GM04503 (cell line): Measurements from ENCODE around the gene SRCAP.
"Not testable (repeated sequence)": the region's sequence is repeated elsewhere in the genome, so short reads cannot be mapped to it uniquely, and the experiment has no call there.

Source experiments
- DNase-seq: peaks from one replicate; pipeline ENCODE4 v3.0.0-alpha.2; 2012; ENCODE audit warnings: low read depth

SRCAP gene

DNA sequence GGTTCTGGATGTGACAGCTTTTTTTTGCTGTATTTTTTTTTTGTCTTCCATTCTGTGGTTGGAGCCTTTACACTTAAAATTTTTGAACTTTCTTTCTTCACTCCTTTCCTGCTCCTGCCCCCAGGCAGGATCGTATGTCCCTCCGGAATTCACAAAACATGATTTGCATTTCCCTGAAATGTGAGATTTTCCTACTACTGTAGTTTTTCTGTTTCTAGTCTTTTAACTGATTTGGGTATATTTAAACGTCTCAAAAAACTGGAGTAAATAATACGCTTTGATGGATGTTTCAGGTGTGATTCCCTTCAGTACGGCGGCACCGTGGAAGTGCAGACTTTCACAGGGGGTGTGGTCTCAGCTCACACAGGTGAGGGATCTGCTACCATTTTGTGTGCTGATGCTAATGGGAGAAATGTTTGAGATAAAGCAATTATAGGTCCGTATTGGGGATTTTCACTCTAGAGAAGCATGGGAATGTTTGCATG lies 686 bp downstream of the SRCAP start:
- no peak for DNase-seq

DNA sequence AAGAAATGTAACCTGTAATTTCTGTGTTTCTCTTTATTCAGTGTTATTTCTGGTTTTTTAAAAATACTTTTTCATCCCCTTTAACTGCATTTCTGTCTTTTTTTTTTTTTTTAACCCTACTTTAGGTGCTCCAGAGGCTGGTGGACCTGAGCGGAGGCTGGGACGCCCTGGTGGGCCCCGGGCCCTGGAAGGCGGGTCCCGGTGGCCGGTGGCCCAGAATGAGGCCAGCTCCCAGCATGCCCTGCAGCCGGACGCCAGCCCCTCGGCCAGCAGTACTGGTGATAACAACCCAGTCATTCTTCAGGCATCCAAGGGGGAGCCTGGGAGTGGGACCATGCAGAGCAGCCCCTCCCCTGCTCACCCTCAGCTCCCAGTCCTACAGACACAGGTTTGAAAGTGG lies 1.5 kb downstream of the SRCAP start:
- DNase-seq = no peak

DNA sequence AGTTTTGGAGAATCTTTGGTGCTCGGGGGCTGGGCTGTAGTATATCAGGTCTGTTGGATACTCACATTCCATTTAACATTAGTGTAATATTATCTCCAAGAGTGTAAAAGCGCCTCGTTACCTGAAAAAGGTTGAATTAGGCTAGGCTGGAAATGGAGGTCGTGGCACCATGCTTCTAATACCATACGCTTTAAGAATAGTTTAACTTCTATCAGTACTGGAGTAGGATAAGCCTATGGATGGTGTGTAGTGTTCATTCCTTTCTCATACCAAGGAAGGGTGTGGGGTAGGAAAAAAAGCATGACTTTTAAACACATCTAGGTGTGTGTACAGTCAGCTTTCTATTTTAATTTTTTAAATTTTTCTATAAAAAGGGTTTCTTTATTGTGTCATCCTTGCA lies 2.0 kb downstream of the SRCAP start:
- DNase-seq = no peak

DNA sequence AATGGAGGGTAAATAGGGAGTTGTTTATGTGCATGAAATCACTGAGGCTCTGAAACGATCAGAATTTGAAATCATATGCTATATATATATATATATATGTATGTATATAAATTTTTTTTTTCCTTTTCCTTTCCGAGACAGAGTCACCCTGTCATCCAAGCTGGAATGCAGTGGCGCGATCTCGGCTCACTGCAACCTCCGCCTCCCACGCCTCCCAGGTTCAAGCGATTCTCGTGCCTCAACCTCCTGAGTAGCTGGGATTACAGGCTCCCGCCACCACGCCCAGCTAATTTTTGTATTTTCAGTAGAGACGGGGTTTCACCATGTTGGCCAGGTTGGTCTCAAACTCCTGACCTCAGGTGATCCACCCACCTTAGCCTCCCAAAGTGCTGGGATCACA lies 4.1 kb downstream of the SRCAP start:
- DNase-seq = not testable (repeated sequence)

DNA sequence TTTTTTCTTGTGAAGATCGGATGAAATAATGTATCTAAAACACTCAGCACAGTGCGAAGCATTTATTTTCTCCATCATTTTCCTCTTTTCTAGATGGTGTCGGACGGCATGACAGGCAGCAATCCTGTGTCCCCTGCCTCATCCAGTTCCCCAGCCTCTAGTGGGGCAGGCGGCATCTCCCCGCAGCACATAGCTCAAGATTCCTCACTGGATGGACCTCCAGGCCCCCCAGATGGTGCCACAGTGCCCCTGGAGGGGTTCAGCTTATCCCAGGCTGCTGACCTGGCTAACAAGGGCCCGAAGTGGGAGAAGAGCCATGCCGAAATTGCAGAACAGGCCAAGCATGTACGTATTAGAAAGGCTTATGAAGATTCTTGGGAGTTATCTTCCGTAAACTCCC lies 5.0 kb downstream of the SRCAP start:
- no peak for DNase-seq

DNA sequence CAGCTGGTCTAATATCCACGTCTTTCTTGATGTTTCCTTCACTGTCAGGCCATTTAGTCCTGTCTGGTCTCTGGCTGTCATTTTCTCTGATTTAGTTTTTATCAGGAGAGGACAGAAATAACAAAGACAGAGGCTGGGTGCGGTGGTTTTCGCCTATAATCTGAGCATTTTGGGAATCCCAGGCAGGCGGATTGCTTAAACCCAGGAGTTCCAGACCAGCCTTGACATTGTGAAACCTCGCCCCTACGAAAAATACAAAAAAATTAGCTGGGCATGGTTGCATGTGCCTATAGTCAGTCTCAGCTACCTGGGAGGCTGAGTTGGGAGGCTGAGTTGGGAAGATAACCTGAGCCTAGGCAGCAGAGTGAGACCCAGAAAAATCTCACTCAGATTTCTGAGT lies 7.1 kb downstream of the SRCAP start:
- no peak for DNase-seq

DNA sequence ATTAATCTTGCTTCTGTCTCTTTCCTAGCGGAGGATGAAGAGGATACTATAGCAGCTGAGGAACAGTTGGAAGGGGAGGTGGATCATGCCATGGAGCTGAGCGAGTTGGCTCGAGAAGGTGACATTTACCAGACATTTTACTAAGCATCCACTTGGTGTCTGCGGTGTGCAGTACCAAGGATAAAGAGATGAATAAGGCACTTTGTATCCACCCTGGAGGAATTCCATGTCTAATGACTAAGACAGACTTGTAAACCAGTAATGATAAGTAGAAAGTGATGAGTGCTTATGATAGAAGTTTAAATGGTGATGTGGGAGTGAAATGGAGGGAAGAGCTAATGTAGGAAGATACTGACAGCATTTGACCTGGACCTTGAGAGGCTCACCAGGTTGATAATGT lies 12.0 kb downstream of the SRCAP start:
- no peak for DNase-seq

DNA sequence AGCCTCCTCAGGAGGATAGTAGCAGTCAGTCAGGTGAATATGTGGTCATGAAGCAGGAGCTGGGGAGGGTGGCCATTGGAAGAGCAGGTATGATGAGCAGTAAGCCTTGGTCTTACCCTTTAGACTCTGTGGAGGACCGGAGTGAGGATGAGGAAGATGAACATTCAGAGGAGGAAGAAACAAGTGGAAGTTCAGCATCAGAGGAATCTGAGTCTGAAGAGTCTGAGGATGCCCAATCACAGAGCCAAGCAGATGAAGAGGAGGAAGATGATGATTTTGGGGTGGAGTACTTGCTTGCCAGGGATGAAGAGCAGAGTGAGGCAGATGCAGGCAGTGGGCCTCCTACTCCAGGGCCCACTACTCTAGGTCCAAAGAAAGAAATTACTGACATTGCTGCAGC lies 12.7 kb downstream of the SRCAP start:
- DNase-seq = no peak

DNA sequence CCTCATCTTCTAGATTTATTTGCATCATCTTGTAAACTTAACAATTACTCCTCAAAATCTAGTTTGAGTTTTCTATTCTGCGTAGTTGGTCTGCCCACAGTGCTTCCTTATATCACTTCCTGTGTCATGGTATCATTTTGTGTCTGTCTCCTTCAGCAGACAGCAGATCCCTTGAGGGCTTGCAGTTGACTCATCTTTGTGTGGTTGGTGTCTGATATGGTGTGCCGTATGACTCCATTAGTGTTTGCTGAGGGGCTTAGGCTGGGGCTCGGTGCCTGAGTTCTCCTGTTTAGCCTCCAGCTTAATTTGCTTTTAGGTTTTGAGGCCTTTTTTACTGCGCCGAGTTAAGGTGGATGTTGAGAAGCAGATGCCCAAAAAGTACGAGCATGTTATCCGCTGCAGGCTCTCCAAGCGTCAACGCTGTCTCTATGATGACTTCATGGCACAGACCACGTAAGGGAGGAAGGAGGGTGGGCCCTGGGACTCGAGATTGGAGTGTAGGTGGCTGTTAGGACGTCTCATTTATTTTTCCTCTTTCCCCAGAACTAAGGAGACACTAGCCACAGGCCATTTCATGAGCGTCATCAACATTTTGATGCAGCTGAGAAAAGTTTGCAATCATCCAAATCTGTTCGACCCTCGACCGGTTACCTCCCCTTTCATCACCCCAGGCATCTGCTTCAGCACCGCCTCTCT lies 16.9 kb downstream of the SRCAP start:
- no peak for DNase-seq

DNA sequence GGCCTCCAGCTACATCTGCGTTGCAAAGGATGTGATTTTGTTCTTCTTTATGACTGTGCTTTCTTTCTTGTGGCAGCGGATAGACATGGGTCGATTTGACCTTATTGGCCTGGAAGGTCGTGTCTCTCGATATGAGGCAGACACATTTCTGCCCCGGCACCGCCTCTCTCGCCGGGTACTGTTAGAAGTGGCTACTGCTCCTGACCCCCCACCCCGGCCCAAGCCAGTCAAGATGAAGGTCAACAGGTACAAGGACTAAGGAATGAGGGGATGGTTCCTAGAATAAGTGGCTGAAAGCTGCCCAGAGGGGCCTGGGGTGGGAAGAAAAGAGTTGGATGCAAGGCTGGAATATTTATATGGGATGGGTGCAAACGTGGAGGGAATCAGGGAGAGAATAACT lies 21.1 kb downstream of the SRCAP start:
- DNase-seq = no peak

DNA sequence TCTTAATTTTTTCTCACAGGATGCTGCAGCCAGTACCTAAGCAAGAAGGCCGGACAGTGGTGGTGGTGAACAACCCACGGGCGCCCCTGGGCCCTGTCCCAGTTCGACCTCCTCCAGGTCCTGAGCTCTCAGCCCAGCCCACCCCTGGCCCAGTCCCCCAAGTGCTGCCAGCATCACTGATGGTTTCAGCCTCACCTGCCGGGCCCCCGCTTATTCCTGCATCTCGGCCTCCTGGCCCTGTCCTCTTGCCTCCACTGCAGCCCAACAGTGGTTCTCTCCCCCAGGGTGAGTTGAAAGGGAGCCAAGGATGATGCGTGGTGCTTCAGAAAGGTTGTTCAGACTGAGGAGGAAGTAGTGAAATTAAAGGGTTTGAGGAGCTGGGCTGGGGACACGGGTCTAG lies 21.7 kb downstream of the SRCAP start:
- DNase-seq = no peak

DNA sequence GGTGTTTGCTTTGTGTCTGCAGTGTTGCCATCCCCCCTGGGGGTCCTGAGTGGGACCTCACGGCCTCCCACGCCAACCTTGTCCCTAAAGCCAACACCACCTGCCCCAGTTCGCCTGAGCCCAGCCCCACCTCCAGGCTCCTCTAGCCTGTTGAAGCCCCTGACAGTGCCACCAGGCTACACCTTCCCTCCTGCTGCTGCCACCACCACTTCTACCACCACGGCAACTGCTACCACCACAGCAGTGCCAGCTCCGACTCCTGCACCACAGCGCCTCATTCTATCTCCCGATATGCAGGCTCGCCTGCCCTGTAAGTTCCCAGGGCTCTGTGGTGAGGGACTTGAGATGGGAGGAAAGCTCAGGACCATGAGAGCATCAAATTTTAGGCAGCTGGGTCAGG lies 22.2 kb downstream of the SRCAP start:
- DNase-seq = no peak

DNA sequence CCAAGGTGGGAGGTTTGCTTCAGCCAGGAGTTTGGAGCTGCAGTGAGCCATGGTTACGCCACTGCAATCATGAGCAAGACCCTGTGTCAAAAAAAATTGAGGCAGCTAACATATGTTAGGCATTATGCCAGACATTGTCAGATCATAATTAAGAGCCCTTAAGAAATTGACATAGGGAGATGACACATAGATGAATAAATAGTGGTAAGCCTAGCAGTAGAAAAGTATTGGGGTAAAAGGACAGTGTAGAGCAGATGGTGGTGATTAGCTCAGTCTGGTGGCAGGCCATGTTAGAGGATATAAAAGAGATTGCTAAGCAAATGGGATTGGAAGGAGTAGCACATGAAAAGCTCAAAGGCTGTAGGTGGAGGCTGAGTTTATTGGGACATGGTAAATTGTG lies 22.6 kb downstream of the SRCAP start:
- no peak for DNase-seq

DNA sequence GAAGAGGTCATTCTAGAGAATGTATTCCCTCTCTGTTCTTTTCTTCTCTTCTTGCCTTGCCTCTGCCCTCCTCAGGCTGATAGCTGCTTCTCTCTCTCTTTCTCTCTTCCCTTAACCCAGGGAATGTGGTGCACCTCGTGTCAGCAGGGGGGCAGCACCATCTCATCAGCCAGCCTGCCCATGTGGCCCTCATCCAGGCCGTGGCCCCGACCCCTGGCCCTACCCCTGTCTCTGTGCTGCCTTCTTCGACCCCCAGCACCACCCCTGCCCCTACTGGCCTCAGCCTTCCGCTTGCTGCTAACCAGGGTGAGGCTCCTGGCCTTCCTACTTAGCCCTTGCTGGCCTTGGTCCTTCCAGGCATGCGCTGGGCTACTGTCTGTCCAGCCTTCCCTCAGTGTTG lies 23.5 kb downstream of the SRCAP start:
- no peak for DNase-seq

DNA sequence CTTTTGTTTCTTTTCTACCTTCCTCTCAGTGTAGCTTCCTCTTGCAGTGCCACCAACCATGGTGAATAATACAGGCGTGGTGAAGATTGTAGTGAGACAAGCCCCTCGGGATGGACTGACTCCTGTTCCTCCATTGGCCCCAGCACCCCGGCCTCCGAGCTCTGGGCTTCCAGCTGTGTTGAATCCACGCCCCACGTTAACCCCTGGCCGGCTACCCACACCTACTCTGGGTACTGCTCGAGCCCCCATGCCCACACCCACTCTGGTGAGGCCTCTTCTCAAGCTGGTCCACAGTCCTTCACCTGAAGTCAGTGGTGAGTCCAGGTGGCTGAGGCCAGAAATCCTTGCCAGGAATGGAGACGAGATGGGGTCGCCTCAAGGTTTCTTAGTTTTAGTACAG lies 23.9 kb downstream of the SRCAP start:
- DNase-seq = no peak

DNA sequence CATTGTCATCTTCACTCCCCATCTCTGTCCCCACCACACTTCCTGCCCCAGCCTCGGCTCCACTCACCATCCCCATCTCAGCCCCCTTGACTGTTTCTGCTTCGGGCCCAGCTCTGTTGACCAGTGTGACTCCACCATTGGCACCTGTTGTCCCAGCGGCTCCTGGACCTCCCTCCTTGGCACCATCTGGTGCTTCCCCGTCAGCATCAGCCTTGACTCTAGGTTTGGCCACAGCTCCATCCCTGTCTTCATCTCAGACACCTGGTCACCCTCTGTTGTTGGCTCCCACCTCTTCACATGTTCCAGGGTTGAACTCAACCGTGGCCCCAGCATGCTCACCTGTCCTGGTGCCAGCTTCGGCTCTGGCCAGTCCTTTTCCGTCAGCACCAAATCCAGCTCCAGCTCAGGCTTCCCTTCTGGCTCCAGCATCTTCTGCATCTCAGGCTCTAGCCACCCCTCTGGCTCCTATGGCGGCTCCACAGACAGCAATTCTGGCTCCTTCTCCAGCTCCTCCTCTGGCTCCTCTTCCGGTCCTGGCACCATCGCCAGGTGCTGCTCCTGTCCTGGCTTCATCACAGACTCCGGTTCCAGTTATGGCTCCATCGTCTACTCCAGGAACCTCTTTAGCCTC lies 24.9 kb downstream of the SRCAP start:
- DNase-seq = no peak

DNA sequence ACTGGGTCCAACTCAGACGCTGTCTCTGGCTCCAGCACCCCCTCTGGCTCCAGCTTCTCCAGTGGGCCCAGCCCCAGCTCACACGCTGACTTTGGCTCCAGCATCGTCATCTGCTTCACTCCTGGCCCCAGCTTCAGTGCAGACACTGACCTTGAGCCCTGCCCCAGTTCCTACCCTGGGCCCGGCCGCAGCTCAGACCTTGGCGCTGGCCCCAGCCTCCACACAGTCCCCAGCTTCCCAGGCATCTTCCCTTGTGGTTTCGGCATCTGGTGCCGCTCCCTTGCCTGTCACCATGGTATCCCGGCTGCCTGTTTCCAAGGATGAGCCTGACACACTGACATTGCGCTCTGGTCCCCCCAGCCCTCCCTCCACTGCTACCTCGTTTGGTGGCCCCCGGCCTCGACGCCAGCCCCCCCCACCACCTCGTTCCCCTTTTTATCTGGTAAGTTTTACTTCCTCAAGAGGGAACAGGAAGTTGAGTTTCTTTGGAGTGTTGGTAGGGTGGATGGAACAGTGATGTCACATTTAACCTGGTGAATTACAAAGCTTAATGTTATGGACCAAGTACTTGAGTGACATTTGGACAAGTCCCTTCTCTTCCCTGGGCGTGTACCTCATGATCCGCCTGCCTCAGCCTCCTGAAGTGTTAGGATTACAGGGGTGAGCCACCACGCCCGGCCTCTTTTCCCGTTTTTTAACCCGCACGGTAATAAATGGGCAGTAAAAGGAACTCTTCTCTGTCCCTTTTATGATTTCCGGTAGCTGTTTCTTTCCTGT lies 25.9 kb downstream of the SRCAP start:
- DNase-seq = no peak

DNA sequence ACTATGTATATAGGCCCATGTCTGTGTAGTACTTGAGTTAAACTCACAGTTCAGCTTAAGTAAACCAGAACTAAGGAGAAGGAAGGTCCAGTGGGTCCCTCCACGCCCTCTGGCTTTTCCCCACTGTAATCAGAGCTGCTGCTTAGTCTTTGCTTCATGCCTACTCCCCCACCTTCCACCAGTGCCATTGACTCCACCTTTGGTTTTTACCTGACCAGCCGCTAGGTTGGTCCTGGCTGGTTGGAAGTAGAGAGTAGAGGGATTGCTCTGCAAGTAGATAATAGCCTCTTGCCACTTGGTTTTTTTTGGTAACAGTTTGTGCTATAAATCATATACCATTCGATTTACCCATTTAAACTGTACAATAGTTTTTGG lies 26.4 kb downstream of the SRCAP start:
- DNase-seq = no peak

DNA sequence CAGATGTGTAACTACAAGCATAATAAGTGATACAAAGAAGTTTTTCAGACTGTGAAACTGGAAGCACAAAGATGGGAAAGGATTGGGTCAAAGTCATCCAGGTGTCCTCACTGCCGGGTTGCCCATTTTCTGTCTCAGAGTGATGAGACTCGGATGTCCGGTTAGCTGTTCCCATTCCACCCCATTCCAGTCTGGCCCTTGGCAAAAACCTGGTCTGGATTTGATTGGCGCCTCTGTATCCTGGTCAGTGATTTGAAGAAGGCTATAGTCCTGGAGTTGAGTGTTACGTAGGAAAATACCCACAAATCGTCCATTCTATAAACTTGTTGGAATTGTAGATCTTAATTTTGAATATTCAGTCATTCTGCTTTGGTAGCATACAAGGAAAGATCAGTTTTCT lies 29.4 kb downstream of the SRCAP start:
- DNase-seq = no peak

DNA sequence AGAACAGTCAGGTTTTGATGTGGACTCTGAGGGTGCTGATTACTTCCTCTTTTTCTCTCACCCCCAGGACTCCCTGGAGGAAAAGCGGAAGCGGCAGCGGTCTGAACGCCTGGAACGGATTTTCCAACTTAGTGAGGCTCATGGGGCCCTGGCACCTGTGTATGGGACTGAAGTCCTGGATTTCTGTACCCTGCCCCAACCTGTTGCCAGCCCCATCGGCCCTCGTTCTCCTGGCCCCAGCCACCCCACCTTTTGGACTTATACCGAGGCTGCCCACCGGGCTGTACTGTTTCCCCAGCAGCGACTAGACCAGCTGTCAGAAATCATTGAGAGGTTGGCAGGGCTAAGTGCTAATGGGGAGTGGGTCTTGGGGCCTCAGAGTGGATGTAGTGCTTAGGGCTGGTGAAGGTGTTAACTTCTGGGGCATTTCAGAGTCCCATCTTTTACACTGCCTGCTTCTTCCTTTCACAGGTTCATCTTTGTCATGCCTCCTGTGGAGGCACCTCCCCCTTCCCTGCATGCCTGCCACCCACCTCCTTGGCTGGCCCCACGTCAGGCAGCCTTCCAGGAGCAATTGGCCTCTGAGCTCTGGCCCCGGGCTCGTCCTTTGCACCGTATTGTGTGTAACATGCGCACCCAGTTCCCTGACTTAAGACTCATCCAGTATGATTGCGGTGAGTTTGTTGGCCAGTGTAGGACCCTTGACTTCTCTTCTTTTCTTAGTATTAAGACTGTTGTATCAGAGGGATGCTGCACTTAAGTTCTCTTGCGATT lies 30.1 kb downstream of the SRCAP start:
- no peak for DNase-seq

DNA sequence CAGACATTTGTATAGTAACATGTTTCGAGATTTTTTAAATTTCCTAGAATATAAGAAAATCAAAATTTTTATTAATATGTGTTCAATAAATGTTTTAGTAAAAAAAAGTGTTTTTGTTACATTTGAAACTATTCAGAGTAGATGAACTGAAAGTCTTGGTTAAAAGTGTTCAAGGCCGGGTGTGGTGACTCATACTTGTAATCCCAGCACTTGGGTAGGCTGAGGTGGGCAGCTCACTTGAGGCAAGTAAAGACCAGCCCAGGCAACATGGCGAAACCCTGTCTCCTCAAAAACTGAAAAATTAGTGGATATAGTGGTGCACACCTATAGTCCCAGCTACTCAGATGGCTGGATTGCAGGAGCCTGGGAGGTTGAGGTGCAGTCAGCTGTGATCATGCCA lies 32.4 kb downstream of the SRCAP start:
- no peak for DNase-seq

DNA sequence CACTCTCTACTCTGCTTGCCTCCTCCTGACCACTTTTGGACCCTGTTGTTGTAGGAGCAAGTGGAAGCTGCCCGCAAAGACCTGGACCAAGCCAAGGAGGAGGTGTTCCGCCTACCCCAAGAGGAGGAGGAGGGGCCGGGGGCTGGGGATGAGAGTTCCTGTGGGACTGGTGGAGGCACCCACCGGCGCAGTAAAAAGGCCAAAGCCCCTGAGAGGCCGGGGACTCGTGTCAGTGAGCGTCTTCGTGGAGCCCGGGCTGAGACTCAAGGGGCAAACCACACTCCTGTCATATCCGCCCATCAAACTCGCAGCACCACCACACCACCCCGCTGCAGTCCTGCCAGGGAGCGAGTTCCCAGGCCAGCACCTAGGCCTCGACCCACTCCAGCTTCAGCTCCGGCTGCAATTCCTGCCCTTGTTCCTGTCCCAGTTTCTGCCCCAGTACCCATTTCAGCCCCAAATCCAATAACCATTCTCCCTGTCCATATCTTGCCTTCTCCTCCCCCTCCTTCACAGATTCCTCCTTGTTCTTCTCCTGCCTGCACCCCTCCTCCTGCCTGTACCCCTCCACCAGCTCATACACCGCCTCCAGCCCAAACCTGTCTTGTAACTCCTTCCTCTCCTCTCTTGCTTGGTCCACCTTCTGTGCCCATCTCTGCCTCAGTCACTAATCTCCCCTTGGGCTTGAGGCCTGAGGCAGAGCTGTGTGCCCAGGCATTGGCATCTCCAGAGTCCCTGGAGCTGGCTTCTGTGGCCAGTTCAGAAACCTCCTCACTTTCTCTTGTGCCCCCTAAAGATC lies 38.2 kb downstream of the SRCAP start:
- no peak for DNase-seq
